Measurements from ENCODE around the gene SLC13A5.
"Not testable (repeated sequence)": the region's sequence is repeated elsewhere in the genome, so short reads cannot be mapped to it uniquely, and the experiment has no call there.

The SLC13A5 gene
- 0 to 0.23 (median 0) reads per million in 9 experiments for total RNA-seq

DNA sequence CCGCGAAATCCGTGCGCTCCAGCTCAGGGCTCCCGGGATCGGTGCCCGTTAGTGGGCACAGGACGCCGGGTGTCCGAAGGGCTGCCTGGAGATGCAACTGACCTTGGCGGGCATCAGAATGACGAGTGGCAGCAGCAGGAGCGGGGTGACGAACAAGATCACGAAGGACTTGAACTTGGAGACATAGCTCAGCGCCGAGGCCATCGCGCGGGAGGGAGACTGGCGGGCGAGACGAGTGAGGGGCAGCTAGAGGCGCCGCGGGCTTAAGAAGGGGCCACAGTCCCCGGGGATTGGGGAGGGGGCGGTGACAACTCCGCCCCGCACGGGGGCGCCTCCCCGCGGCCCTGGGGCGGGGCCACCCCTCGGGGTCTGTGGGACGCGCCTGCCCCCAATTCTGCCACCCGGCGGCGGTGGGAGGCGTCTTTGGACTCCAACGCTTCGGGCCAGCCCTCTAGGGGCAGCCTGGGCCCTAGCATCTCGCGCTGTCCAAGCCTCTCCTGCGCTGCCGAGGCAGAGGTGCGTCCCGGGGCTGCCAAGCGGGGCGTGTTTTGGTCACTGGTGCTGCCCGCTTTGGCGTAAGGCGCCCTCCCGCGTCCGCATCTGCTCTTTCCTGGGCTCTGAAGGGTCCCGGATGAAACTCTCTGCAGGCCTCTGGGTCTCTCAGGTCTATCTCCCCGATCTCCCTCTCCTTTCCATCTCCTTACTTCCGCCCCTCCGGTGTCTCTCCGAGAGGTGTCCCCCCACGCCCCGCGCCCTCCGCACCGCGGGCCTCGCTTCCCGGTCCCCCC is at the start of gene SLC13A5:
Gene SLC13A5, minus strand, starts transcription at position 240 of the 788 bp plus-strand sequence. Its CDS starts 36 bp downstream, at position 204.
- no peak within 1 kb of the TSS for H3K27ac Mint-ChIP-seq
- H3K4me1 Mint-ChIP-seq (ENCODE audit: low read depth in 2 of 2) = peaks cover 6 to 14% of the 10 kb centered on the region in 2 donors
- H3K9me3 Mint-ChIP-seq = no peaks in the 10 kb centered on the region
- peaks cover 86 to 95% of the 10 kb centered on the region in 2 donors for H3K27me3 Mint-ChIP-seq
- ATAC-seq (replicated peaks) (peak; percentile 36), DNase-seq (no peak)
- peak within 1 kb of the TSS; percentile 71 to 73 for H3K4me3 Mint-ChIP-seq
- peaks cover 3% of the 10 kb centered on the region for H3K36me3 Mint-ChIP-seq (ENCODE audit: insufficient read depth)

DNA sequence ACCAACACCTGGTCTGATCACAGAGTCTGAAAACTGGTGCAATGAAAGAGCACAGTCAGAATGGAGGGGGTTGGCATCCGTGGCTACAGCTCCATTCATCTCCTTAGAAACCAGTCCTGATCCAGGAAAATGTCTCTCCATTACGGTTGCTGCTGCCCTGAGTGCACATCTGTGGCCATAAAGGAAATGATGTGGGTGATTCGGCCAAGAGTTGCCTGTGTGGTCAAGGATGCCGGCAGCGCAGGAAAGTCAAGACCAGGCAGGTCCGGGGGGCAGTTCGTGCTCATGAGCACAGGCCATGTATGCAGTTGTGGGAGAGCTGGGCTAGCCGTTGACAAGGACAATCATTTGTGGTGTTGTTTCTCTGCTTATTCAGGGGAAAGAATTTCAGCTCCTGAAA is 48.6 kb upstream of the SLC13A5 start:
- Mint-ChIP-seq H3K4me3 (no peak overlapping the region), H3K27me3 (no peaks in the 10 kb centered on the region)

DNA sequence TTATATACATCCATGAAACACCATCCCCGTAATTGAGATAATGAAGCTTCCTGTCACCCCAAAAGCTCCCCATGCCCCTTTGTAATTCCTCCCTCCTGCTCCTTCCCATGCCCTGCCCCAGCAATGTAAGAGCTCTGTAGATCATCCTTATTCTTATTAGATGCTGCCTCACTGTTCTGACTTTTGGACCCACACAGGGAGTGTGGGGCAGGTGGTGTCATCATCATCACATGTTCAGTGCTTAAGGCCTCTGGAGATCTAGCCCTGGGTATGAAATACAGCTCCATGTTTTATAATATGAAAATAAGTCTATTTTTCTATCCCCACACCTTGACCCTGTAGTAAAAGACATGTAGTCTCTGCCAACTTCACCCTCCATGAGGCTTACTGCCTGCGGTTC is 44.6 kb upstream of the SLC13A5 start:
- peak overlapping the region; percentile 59 to 93 for H3K4me3 Mint-ChIP-seq
- H3K27ac Mint-ChIP-seq = peak overlapping the region; percentile 94 to 97
- peaks cover 42% of the 10 kb centered on the region for H3K36me3 Mint-ChIP-seq (ENCODE audit: insufficient read depth)
- peaks cover 42 to 44% of the 10 kb centered on the region in 2 donors for H3K4me1 Mint-ChIP-seq (ENCODE audit: low read depth in 2 of 2)
- ATAC-seq (replicated peaks) = no peak
- DNase-seq = no peak
- no peaks in the 10 kb centered on the region for H3K27me3 Mint-ChIP-seq
- no peaks in the 10 kb centered on the region for H3K9me3 Mint-ChIP-seq

More for the DNA sequence above, 48.6 kb upstream of the SLC13A5 start:
- ATAC-seq (replicated peaks) (no peak), DNase-seq (no peak)
- peaks cover 5 to 14% of the 10 kb centered on the region in 2 donors for H3K9me3 Mint-ChIP-seq
- peaks cover 17 to 20% of the 10 kb centered on the region in 2 donors for H3K4me1 Mint-ChIP-seq (ENCODE audit: low read depth in 2 of 2)
- no peak overlapping the region for H3K27ac Mint-ChIP-seq
- peaks cover 66% of the 10 kb centered on the region for H3K36me3 Mint-ChIP-seq (ENCODE audit: insufficient read depth)

DNA sequence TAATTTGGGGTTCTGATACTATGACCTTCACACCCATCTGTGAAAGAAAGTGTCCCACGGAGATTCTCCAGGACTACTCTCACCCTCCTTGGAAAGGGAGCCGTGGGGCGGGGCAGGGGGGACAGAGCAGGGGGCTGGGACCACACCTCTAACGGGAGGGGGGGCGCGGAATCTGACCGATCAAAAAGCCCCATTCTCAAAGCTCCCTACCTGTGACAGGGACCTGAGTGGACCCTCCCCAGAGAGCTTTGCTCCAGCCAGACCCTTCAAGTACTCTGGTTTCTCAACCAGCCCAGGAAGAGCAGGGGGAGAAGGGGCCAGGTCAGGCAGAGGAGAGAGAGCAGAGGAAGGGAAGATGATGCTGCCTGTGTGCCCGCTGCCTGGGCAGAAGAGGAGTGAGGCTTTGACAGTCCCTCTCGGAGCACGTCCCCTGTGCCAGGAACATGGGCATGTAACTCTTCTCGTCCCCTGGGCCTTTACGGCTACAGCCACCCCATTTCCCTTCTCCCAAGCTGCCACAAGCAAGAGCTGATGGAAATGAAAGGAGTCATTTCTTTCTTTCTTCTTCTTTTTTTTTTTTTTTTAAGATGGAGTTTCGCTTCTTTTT is 43.4 kb upstream of the SLC13A5 start:
- no peak for DNase-seq
- Mint-ChIP-seq H3K27me3 (no peaks in the 10 kb centered on the region), H3K4me1 (ENCODE audit: low read depth in 2 of 2) (peaks cover 49 to 51% of the 10 kb centered on the region in 2 donors), H3K4me3 (peak overlapping the region; percentile 93 to 98), H3K9me3 (no peaks in the 10 kb centered on the region), H3K36me3 (ENCODE audit: insufficient read depth) (peaks cover 39% of the 10 kb centered on the region), H3K27ac (peak overlapping the region; percentile 94 to 97)
- no peak for ATAC-seq (replicated peaks)

DNA sequence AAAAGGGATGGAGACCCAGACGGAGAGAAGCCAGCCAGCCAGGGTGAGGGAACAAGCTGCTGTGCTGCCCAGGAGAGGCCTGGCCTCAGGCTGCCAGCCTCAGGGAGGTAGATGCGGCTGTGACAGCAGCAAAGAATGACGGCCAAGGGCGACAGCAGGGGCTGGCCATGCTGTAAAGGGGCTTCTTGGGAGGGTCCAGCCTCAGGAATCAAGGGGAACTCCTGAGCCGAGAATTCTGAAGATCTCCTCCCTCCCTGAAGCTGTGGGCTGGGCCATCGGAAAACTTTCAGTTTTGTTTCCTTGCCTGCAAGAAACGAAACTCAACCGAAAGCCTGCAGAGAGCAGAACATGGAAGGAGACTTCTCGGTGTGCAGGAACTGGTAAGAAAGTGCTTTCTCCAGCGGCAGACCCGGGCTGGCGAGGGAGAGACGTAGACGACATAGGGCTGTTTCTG is 42.6 kb upstream of the SLC13A5 start, which contains the start of gene XAF1:
Gene XAF1, plus strand, starts transcription at position 316 of the 454 bp plus-strand sequence. Its CDS starts 33 bp downstream, at position 349.
- H3K4me3 Mint-ChIP-seq = peak within 1 kb of the TSS; percentile 93 to 98
- H3K4me1 Mint-ChIP-seq (ENCODE audit: low read depth in 2 of 2) = peaks cover 49 to 51% of the 10 kb centered on the region in 2 donors
- H3K9me3 Mint-ChIP-seq = no peaks in the 10 kb centered on the region

DNA sequence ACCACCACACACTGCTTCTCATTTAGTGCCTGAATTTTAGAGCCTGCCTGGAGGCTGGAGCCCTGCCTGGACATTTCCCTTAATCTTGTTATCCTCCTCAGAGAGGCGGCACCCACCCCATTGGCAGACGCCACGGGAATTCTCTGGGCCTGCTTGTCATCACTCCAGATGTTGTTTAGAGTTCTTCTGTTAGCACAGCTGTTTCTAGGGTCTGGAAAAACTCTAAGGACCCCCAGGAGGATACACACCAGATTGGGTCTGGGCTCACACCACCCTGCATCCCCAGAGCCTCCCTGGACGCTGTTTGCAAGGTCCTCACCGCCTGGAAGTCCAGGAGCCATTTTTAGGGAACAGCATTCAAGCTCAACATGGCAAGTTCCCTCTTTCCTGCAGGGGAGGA is 42.1 kb upstream of the SLC13A5 start:
- no peaks in the 10 kb centered on the region for H3K9me3 Mint-ChIP-seq
- peaks cover 49 to 51% of the 10 kb centered on the region in 2 donors for H3K4me1 Mint-ChIP-seq (ENCODE audit: low read depth in 2 of 2)

More for the DNA sequence above, 42.6 kb upstream of the SLC13A5 start, which contains the start of gene XAF1:
- ATAC-seq (replicated peaks) = peak; percentile 56
- peaks cover 42% of the 10 kb centered on the region for H3K36me3 Mint-ChIP-seq (ENCODE audit: insufficient read depth)
- peak within 1 kb of the TSS; percentile 94 to 97 for H3K27ac Mint-ChIP-seq
- no peaks in the 10 kb centered on the region for H3K27me3 Mint-ChIP-seq
- peak; percentile 18 to 43 (median 35) for DNase-seq

DNA sequence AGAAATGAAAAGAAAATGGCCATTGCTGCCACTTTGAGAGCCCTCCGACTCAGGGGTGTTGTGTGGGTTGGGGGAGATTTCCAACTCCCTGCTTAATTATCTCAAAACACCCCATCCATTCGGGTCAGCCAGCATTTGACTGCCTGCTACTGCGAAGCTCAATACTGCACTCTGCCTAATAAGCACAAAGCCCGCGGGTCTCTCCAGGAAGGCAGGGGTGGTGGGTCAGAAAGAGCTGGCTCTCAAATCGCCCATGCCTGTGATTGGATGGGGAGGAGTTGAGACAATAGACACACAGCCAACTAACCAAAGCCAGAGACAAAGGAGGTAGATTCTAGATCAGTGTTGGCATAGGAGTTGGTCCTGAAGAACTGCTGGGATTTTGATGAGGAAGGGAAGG is 40.4 kb upstream of the SLC13A5 start:
- Mint-ChIP-seq H3K36me3 (ENCODE audit: insufficient read depth) (peaks cover 28% of the 10 kb centered on the region), H3K9me3 (no peaks in the 10 kb centered on the region), H3K27me3 (no peaks in the 10 kb centered on the region), H3K27ac (peak overlapping the region; percentile 82 to 97), H3K4me3 (peak overlapping the region; percentile 26 to 42), H3K4me1 (ENCODE audit: low read depth in 2 of 2) (peaks cover 46 to 50% of the 10 kb centered on the region in 2 donors)
- ATAC-seq (replicated peaks) = no peak
- DNase-seq = no peak

More for the DNA sequence above, 42.1 kb upstream of the SLC13A5 start:
- Mint-ChIP-seq H3K4me3 (peak overlapping the region; percentile 93 to 98), H3K27ac (peak overlapping the region; percentile 94 to 97), H3K27me3 (no peaks in the 10 kb centered on the region), H3K36me3 (ENCODE audit: insufficient read depth) (peaks cover 41% of the 10 kb centered on the region)
- no peak for DNase-seq
- no peak for ATAC-seq (replicated peaks)

DNA sequence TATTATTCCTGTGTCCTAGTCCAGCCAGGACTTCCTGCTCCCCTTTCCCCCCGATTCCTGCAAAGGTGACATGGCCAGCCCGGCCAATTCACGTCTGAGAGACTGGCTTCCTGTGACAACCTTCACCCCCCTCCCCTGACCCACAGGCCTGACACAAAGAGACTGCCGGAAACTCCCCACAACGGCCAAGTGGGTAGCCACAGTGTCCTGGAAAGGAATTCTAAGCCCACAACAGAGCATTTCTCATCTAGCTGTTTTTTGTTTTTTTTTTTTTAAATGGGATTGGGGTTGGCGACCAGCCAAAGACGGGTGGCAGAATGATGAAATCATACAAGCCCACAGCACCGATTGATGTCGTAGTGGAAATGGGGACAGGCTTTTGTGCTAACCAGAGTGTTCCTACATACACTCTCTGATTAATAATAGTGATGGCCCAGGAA is 39.9 kb upstream of the SLC13A5 start:
- DNase-seq (peak; percentile 26 to 59 (median 55)), ATAC-seq (replicated peaks) (peak; percentile 75)
- Mint-ChIP-seq H3K36me3 (ENCODE audit: insufficient read depth) (peaks cover 23% of the 10 kb centered on the region), H3K27ac (peak overlapping the region; percentile 82 to 97), H3K9me3 (no peaks in the 10 kb centered on the region), H3K4me3 (peak overlapping the region; percentile 26 to 42), H3K4me1 (ENCODE audit: low read depth in 2 of 2) (peaks cover 41 to 45% of the 10 kb centered on the region in 2 donors), H3K27me3 (no peaks in the 10 kb centered on the region)

DNA sequence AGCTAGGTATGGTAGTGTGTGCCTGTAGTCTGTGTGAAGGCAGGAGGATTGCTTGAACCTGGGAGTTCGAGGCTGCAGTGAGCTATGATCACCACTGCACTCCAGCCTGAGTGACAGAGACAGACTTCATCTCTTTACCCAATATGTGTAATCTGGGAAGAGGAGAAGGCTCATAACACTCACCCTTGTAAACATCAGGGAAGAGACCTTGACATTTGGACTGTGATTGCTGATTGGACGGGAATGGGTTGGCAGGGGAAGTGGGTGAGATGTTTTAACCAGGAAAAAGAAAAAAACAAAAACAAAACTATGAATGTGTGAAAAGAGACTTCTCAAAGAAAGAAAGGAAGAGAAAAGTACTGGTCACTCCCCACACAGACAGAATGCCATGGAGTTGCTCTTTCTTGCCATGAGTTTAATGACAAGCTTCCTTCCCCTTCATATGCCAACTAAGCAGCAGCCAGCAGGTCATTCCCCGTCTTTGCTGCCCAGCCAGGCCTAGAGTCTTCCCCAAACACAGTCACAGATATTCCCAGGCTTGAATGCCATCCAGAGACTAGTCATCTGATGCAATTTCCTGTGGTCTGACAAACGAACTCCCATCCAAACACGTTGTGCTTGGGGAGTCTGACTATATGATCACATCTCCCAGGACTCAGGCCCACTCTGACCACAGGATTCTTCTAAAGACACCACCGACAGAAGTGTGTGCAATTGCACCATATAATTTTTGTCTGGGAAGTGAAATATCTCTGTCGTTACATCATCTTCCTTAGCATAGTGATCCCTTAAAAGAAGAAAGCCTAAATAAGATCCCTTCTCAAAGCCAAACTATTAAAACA is 39.1 kb upstream of the SLC13A5 start:
- peak; percentile 1 for ATAC-seq (replicated peaks)
- peaks cover 33 to 39% of the 10 kb centered on the region in 2 donors for H3K4me1 Mint-ChIP-seq (ENCODE audit: low read depth in 2 of 2)
- no peaks in the 10 kb centered on the region for H3K27me3 Mint-ChIP-seq
- no peaks in the 10 kb centered on the region for H3K9me3 Mint-ChIP-seq
- H3K36me3 Mint-ChIP-seq (ENCODE audit: insufficient read depth) = peaks cover 21% of the 10 kb centered on the region
- H3K27ac Mint-ChIP-seq = peak overlapping the region; percentile 82 to 97
- no peak overlapping the region for H3K4me3 Mint-ChIP-seq
- no peak for DNase-seq

DNA sequence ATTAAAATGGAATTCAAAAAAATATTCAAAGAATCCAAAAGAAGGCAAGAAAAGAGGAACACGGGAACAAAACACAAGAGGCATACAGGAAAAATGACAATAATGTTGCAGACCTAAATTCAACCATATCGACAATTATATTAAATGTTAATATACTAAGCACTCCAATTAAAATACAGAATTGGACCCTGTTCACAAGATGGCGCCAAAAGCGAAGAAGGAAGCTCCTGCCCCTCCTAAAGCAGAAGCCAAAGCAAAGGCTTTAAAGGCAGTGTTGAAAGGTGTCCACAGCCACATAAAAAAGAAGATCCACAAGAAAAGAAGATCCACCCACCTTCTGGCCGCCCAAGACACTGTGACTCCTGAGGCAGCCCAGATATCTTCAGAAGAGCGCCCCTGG is 36.4 kb upstream of the SLC13A5 start:
- Mint-ChIP-seq H3K27me3 (peaks cover 15 to 19% of the 10 kb centered on the region in 2 donors), H3K4me3 (no peak overlapping the region), H3K27ac (no peak overlapping the region), H3K9me3 (no peaks in the 10 kb centered on the region), H3K4me1 (ENCODE audit: low read depth in 2 of 2) (peaks cover 15 to 16% of the 10 kb centered on the region in 2 donors), H3K36me3 (ENCODE audit: insufficient read depth) (peaks cover 11% of the 10 kb centered on the region)
- ATAC-seq (replicated peaks) (no peak), DNase-seq (no peak)

DNA sequence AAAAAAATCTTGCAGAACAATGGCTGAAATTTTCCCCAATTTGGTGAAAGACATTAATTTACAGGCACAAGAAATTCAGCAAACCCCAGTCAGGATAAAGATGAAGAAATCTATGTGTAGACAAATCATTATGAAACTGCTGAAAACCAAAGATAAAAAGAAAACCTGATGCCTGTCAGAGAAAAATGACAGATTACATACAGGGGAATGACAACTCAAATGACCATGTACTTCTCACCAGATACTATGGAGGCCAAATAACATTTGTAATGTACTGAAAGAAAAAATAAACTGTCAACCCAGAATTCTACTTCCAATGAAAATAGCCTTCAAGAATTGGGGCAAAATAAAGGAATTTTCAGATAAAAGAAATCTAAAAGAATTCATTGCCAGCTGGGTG is 35.4 kb upstream of the SLC13A5 start:
- DNase-seq = no peak
- no peak for ATAC-seq (replicated peaks)
- Mint-ChIP-seq H3K9me3 (no peaks in the 10 kb centered on the region), H3K27ac (no peak overlapping the region), H3K27me3 (peaks cover 22 to 28% of the 10 kb centered on the region in 2 donors), H3K36me3 (ENCODE audit: insufficient read depth) (peaks cover 11% of the 10 kb centered on the region), H3K4me1 (ENCODE audit: low read depth in 2 of 2) (peaks cover 13% of the 10 kb centered on the region in 2 donors), H3K4me3 (no peak overlapping the region)

DNA sequence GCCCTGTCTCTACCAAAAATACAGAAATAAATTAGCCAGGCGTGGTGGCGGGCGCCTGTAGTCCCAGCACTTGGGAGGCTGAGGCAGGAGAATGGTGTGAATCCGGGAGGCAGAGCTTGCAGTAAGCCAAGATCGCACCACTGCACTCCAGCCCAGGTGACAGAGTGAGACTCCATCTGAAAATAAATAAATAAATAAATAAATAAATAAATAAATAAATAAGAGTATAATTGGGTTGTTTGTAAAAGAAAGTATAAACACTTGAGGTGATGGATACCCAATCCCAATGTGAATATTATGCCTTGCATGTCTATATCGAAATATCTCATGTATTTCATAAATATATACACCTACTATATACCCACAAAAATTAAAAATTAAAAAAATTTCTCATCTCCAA is 33.5 kb upstream of the SLC13A5 start:
- not testable (repeated sequence) for H3K9me3 Mint-ChIP-seq; ATAC-seq (replicated peaks); H3K4me3 Mint-ChIP-seq; H3K27ac Mint-ChIP-seq; DNase-seq; H3K36me3 Mint-ChIP-seq (ENCODE audit: insufficient read depth); H3K4me1 Mint-ChIP-seq (ENCODE audit: low read depth in 2 of 2)
- peaks cover 42 to 48% of the 10 kb centered on the region in 2 donors for H3K27me3 Mint-ChIP-seq

DNA sequence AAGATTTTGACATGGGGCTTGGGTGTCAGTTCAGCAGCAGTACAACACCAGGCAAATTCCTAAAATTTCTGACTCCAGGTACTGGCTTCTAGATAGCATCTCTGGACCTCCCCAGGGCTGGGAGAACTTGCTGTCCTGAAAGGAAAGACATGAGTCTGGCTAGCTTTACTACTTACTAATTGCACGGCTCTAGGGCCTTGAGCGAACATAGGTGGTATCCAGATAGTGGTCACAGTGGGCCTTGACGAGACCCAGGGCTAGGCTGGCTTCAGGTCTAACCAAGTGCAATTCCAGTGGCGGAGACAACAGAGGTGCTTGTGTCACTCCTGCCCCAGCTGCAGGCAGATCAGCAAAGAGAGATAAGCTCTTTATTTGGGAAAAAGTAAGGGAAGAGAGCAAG is 16.4 kb upstream of the SLC13A5 start:
- Mint-ChIP-seq H3K4me3 (no peak overlapping the region), H3K4me1 (ENCODE audit: low read depth in 2 of 2) (no peaks in the 10 kb centered on the region), H3K27me3 (peaks cover 24 to 27% of the 10 kb centered on the region in 2 donors), H3K9me3 (no peaks in the 10 kb centered on the region), H3K36me3 (ENCODE audit: insufficient read depth) (no peaks in the 10 kb centered on the region), H3K27ac (no peak overlapping the region)
- DNase-seq (no peak), ATAC-seq (replicated peaks) (no peak)

All from effector memory CD8-positive, alpha-beta T cell (primary cell).